SU-DHL-6 (cell line): ENCODE results near the gene RAPH1.

Experiments
- H2AFZ ChIP-seq: fragments of 200-600 bp; sonication (generic); 2 replicates; pipeline ENCODE4 v1.6.1; 2014; ENCODE audit warnings: low read depth, mild to moderate bottlenecking, moderate library complexity, mixed read lengths, antibody characterized with exemption, low read length; ENCODE audit not compliant: severe bottlenecking
- H3F3A ChIP-seq: fragments of 200-600 bp; shearing (Covaris generic); 2 replicates; pipeline ENCODE4 v1.6.0; 2016; ENCODE audit warnings: antibody characterized with exemption, mild to moderate bottlenecking; ENCODE audit not compliant: insufficient read depth
- H3K27ac ChIP-seq: fragments of 200-600 bp; sonication (generic); 2 replicates; pipeline ENCODE4 v1.5.1; 2016; ENCODE audit warnings: low read depth, mild to moderate bottlenecking, low read length, moderate library complexity, mixed read lengths
- H3K27me3 ChIP-seq: fragments of 200-600 bp; sonication (generic), shearing (Covaris generic); 2 replicates; pipeline ENCODE4 v1.6.0; 2014; ENCODE audit warnings: mild to moderate bottlenecking, low read length
- H3K36me3 ChIP-seq: fragments of 200-600 bp; sonication (generic); 2 replicates; pipeline ENCODE4 v1.6.1; 2014; ENCODE audit warnings: mild to moderate bottlenecking, low read length, mixed read lengths
- H3K4me2 ChIP-seq: fragments of 300-600, 200-600 bp; shearing (Covaris generic), sonication (generic); 2 replicates; pipeline ENCODE4 v1.6.0; 2014; ENCODE audit warnings: low read length, low read depth, mild to moderate bottlenecking; ENCODE audit not compliant: poor library complexity, severe bottlenecking
- H3K4me3 ChIP-seq: fragments of 200-600 bp; sonication (generic); 2 replicates; pipeline ENCODE4 v1.5.1; 2014; ENCODE audit warnings: antibody characterized with exemption, low read length, mild to moderate bottlenecking, mixed read lengths; ENCODE audit not compliant: insufficient read depth, poor library complexity, severe bottlenecking
- H3K79me2 ChIP-seq: fragments of 200-600 bp; sonication (generic); 2 replicates; pipeline ENCODE4 v1.6.1; 2014; ENCODE audit warnings: mild to moderate bottlenecking, low read length, moderate library complexity; ENCODE audit not compliant: insufficient read depth
- H3K9ac ChIP-seq: fragments of 200-600 bp; sonication (generic); 2 replicates; pipeline ENCODE4 v1.7.0; 2014; ENCODE audit warnings: mild to moderate bottlenecking, low read length
- H3K9me2 ChIP-seq: fragments of 200-600 bp; sonication (generic); replicated peaks from 2 replicates; pipeline ENCODE4 v1.6.1; 2014; ENCODE audit warnings: low read length; ENCODE audit not compliant: insufficient read depth
- H3K9me3 ChIP-seq: fragments of 200-600 bp; sonication (generic); 2 replicates; pipeline ENCODE4 v1.6.1; 2014; ENCODE audit warnings: low read length, mixed read lengths; ENCODE audit not compliant: insufficient read depth
- H4K20me1 ChIP-seq: fragments of 200-600 bp; sonication (generic); 2 replicates; pipeline ENCODE4 v1.6.1; 2014; ENCODE audit warnings: low read depth, mild to moderate bottlenecking, antibody characterized with exemption, low read length, moderate library complexity, mixed read lengths
- EZH2phosphoT487 ChIP-seq: fragments of 200-600 bp; sonication (generic), shearing (Covaris generic); conservative IDR thresholded peaks from 2 replicates; pipeline ENCODE4 v1.6.1; 2018; ENCODE audit warnings: mild to moderate bottlenecking, antibody characterized with exemption, low read length, moderate library complexity, mixed read lengths
- TF ChIP-seq, protein P1 (sequence below): fragments of 200-600 bp; sonication (generic); IDR thresholded peaks from one replicate; pipeline ENCODE4 v1.5.1; 2017; ENCODE audit warnings: antibody characterized with exemption, mild to moderate bottlenecking, low read length, moderate library complexity; ENCODE audit not compliant: insufficient read depth, poor library complexity, severe bottlenecking

The RAPH1 gene

DNA sequence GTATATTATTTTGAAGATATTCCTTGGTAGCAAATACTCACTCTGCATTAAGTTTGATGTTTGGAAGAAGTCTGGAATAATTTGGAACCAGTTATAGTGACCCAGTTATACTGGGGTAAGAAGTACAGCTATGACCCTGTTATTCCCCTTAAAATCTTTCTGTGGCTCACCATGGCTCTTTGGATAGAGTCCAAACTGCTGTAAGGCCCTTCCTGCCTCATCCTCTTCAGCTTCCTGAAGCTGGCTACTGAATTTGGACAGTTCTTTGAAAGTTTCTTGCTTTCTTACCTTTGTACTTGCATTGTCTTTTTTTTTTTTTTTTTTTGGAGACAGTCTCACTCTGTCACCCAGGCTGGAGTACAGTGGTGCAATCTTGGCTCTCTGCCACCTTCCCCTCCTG is 121.3 kb downstream of the RAPH1 start:
- no peak overlapping the region for H3K9ac ChIP-seq
- no peaks in the 10 kb centered on the region for H3K9me2 ChIP-seq
- H3K27me3 ChIP-seq, result no peaks in the 10 kb centered on the region
- no peaks in the 10 kb centered on the region for H3K9me3 ChIP-seq
- peaks cover 5% of the 10 kb centered on the region; the same call in 1 of the 2 replicates for H3K36me3 ChIP-seq
- H3K79me2 ChIP-seq, result no peaks in the 10 kb centered on the region
- no peak for TF ChIP-seq EZH2phosphoT487
- TF ChIP-seq, protein P1, sequence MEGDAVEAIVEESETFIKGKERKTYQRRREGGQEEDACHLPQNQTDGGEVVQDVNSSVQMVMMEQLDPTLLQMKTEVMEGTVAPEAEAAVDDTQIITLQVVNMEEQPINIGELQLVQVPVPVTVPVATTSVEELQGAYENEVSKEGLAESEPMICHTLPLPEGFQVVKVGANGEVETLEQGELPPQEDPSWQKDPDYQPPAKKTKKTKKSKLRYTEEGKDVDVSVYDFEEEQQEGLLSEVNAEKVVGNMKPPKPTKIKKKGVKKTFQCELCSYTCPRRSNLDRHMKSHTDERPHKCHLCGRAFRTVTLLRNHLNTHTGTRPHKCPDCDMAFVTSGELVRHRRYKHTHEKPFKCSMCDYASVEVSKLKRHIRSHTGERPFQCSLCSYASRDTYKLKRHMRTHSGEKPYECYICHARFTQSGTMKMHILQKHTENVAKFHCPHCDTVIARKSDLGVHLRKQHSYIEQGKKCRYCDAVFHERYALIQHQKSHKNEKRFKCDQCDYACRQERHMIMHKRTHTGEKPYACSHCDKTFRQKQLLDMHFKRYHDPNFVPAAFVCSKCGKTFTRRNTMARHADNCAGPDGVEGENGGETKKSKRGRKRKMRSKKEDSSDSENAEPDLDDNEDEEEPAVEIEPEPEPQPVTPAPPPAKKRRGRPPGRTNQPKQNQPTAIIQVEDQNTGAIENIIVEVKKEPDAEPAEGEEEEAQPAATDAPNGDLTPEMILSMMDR, result no peak
- no peaks in the 10 kb centered on the region for H4K20me1 ChIP-seq
- no peaks in the 10 kb centered on the region for H3F3A ChIP-seq
- H3K27ac ChIP-seq, result no peak overlapping the region
- H3K4me3 ChIP-seq, result no peak overlapping the region
- H3K4me2 ChIP-seq, result no peak overlapping the region
- H2AFZ ChIP-seq, result no peak overlapping the region

DNA sequence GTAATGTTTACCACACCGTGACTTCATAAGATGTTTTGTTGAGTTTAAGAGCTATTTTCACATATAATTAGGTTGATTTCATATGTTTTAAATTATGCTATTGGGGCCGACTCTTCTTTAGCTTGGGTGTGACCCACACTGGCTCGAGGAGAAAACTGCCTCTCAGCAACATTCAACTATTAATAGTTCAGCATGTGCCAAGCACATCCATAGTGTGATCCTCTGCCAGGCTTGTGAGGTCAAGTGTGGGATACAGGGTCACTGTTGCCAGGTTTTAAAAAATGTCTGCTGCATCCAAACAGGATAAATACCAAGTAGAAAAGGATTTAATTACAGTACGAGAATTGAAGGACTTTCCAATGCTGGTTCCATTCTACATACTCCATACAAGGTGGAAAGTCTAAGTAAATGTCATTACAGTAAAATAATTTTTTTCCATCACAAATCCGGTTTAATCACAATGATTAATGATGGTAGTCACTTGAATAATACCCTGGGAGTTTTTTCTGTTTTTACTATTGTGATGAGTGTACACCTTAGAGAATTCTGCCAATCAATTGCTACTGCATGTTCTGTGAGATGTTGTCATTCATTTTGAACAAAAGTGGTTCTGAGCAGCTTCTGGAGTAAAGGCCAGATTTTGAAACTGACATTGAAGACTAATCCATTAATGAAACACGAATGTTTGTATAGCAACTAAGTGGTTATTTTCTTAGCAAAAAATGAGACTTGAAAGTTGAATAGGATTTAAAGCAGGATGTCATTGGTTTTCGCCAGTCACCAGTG is 122.4 kb downstream of the RAPH1 start:
- H3K27ac ChIP-seq, result no peak overlapping the region
- H3K9ac ChIP-seq, result no peak overlapping the region
- H3K36me3 ChIP-seq, result peaks cover 5% of the 10 kb centered on the region; the same call in 1 of the 2 replicates
- H3K27me3 ChIP-seq, result no peaks in the 10 kb centered on the region
- no peaks in the 10 kb centered on the region for H3K9me3 ChIP-seq
- no peak overlapping the region for H3K4me3 ChIP-seq
- H2AFZ ChIP-seq, result no peak overlapping the region
- no peaks in the 10 kb centered on the region for H3K9me2 ChIP-seq
- no peaks in the 10 kb centered on the region for H3K79me2 ChIP-seq
- no peaks in the 10 kb centered on the region for H4K20me1 ChIP-seq
- no peaks in the 10 kb centered on the region for H3F3A ChIP-seq
- TF ChIP-seq, protein P1, result no peak
- TF ChIP-seq EZH2phosphoT487, result no peak
- no peak overlapping the region for H3K4me2 ChIP-seq

DNA sequence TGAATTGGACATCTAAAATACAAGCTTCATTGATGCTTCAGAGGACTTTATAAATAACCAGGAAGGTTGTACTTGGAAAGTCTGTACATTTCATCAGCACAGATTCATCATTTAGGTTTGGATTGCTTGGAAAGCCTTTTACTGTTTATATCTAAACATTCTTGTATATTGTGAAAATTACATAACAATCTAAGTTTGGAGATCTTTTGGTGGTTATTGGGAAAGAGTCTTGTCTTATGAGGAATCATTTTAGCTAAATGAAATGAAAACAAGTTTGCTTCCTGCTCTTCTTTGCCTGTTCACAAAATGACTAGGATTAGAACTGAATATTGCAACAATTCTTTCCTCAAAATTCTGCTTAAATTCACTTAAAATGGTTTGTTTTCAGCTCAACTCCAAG is 127.6 kb downstream of the RAPH1 start:
- H3K9me2 ChIP-seq, result no peaks in the 10 kb centered on the region
- no peaks in the 10 kb centered on the region for H3K27me3 ChIP-seq
- no peak overlapping the region for H3K4me3 ChIP-seq
- peaks cover 12% of the 10 kb centered on the region; the same call in 1 of the 2 replicates for H3K36me3 ChIP-seq
- H3K9me3 ChIP-seq, result no peaks in the 10 kb centered on the region
- no peak overlapping the region for H3K27ac ChIP-seq
- H3F3A ChIP-seq, result no peaks in the 10 kb centered on the region
- no peak overlapping the region for H3K9ac ChIP-seq
- no peak for TF ChIP-seq EZH2phosphoT487
- TF ChIP-seq, protein P1, result no peak
- no peaks in the 10 kb centered on the region for H3K79me2 ChIP-seq
- no peak overlapping the region for H2AFZ ChIP-seq
- H4K20me1 ChIP-seq, result no peaks in the 10 kb centered on the region
- H3K4me2 ChIP-seq, result no peak overlapping the region
